ACHN (cell line): ENCODE data around the gene EP400.
"Not testable (repeated sequence)": the region's sequence is repeated elsewhere in the genome, so short reads cannot be mapped to it uniquely, and the experiment has no call there.

ENCODE experiments used
- DNase-seq: peaks from one replicate; pipeline ENCODE4 v3.0.0-alpha.2; 2015
- in situ Hi-C: cut with HindIII; loops from 2 replicates; pipeline ENCODE4 v1.10.0; 2017; ENCODE audit warnings: low sequenced_read_pairs, low pct_ligation_motif_present, low pct_unique_long_range_greater_than_20kb

EP400 gene

GRCh38 chr12:131963381-131963780 lies 13.6 kb downstream of the EP400 start:
- DNase-seq, result no peak
- in situ Hi-C loops, result no loop called here

- in situ Hi-C loops, result no loop called here
Observed at GRCh38 chr12:131965073-131965472, 15.3 kb downstream of the EP400 start.

GRCh38 chr12:131971226-131971625 lies 21.5 kb downstream of the EP400 start:
- in situ Hi-C loops, result no loop called here
- DNase-seq, result no peak

More at GRCh38 chr12:131965073-131965472, 15.3 kb downstream of the EP400 start:
- no peak for DNase-seq

- no peak for DNase-seq
- in situ Hi-C loops, result no loop called here
Observed at GRCh38 chr12:131975228-131975627, 25.5 kb downstream of the EP400 start.

GRCh38 chr12:131979606-131980005 lies 29.9 kb downstream of the EP400 start:
- no peak for DNase-seq
- in situ Hi-C loops, result no loop called here

- in situ Hi-C loops, result no loop called here
- DNase-seq, result peak; percentile 30
Observed at GRCh38 chr12:131980263-131980662, 30.5 kb downstream of the EP400 start.

- DNase-seq, result no peak
- in situ Hi-C loops, result no loop called here
Observed at GRCh38 chr12:131981388-131981787, 31.6 kb downstream of the EP400 start.

GRCh38 chr12:131982041-131982440 lies 32.3 kb downstream of the EP400 start:
- in situ Hi-C loops, result no loop called here
- no peak for DNase-seq

GRCh38 chr12:131983026-131983425 lies 33.3 kb downstream of the EP400 start:
- in situ Hi-C loops, result no loop called here

GRCh38 chr12:131983554-131983953 lies 33.8 kb downstream of the EP400 start:
- in situ Hi-C loops, result no loop called here

More at GRCh38 chr12:131983026-131983425, 33.3 kb downstream of the EP400 start:
- no peak for DNase-seq

GRCh38 chr12:131984334-131984733 lies 34.6 kb downstream of the EP400 start:
- in situ Hi-C loops, result no loop called here

More at GRCh38 chr12:131983554-131983953, 33.8 kb downstream of the EP400 start:
- no peak for DNase-seq

GRCh38 chr12:131985510-131985875 lies 35.8 kb downstream of the EP400 start:
- DNase-seq, in situ Hi-C loops: not testable (repeated sequence)

More at GRCh38 chr12:131984334-131984733, 34.6 kb downstream of the EP400 start:
- DNase-seq, result no peak

GRCh38 chr12:131986361-131986760 lies 36.6 kb downstream of the EP400 start:
- in situ Hi-C loops, result no loop called here
- DNase-seq, result no peak

- in situ Hi-C loops, result no loop called here
- no peak for DNase-seq
Observed at GRCh38 chr12:131986910-131987309, 37.2 kb downstream of the EP400 start.

- DNase-seq, result no peak
- in situ Hi-C loops, result no loop called here
Observed at GRCh38 chr12:131987552-131987951, 37.8 kb downstream of the EP400 start.

GRCh38 chr12:131988054-131988796 lies 38.5 kb downstream of the EP400 start:
- in situ Hi-C loops, result no loop called here

GRCh38 chr12:131989021-131989420 lies 39.3 kb downstream of the EP400 start:
- in situ Hi-C loops, result no loop called here
- DNase-seq, result no peak

More at GRCh38 chr12:131988054-131988796, 38.5 kb downstream of the EP400 start:
- no peak for DNase-seq

- in situ Hi-C loops, result no loop called here
- DNase-seq, result peak; percentile 95
Observed at GRCh38 chr12:131990066-131990979, 40.6 kb downstream of the EP400 start.

- in situ Hi-C loops, result no loop called here
Observed at GRCh38 chr12:131990980-131991305, 41.2 kb downstream of the EP400 start.

More at GRCh38 chr12:131990980-131991305, 41.2 kb downstream of the EP400 start:
- no peak for DNase-seq
